KMS-11 (cell line): ENCODE data around the gene TRIO.

ENCODE experiments used
- H2AFZ ChIP-seq: fragments of 200-600 bp; sonication (generic); 2 replicates; pipeline ENCODE4 v1.6.1; 2016; ENCODE audit warnings: antibody characterized with exemption, mixed run types, low read depth
- H3K27ac ChIP-seq: fragments of 200-600 bp; sonication (generic); 2 replicates; pipeline ENCODE4 v1.6.1; 2016; ENCODE audit warnings: mild to moderate bottlenecking, mixed run types
- H3K27me3 ChIP-seq: fragments of 200-600 bp; sonication (generic); 2 replicates; pipeline ENCODE4 v1.6.1; 2017; ENCODE audit warnings: mild to moderate bottlenecking, low read depth, mixed run types, moderate library complexity; ENCODE audit not compliant: insufficient read depth
- H3K36me3 ChIP-seq: fragments of 200-600 bp; sonication (generic); 2 replicates; pipeline ENCODE4 v1.6.1; 2017; ENCODE audit warnings: mild to moderate bottlenecking, mixed run types; ENCODE audit not compliant: insufficient read depth
- H3K4me1 ChIP-seq: fragments of 200-600 bp; sonication (generic); 2 replicates; pipeline ENCODE4 v1.6.1; 2016; ENCODE audit warnings: mild to moderate bottlenecking, low read depth, mixed run types; ENCODE audit not compliant: poor library complexity, severe bottlenecking
- H3K4me2 ChIP-seq: fragments of 200-600 bp; sonication (generic); 2 replicates; pipeline ENCODE4 v1.7.0; 2016; ENCODE audit warnings: mild to moderate bottlenecking, mixed run types
- H3K4me3 ChIP-seq: fragments of 200-600 bp; sonication (generic); IDR thresholded peaks from 2 replicates; pipeline ENCODE4 v1.6.1; 2017; ENCODE audit warnings: low read depth, low read length, mixed read lengths; ENCODE audit not compliant: insufficient read depth
- H3K79me2 ChIP-seq: fragments of 200-600 bp; sonication (generic); 2 replicates; pipeline ENCODE4 v1.6.1; 2016; ENCODE audit warnings: low read depth, mixed run types; ENCODE audit not compliant: insufficient read depth
- H3K9ac ChIP-seq: fragments of 200-600 bp; sonication (generic); 2 replicates; pipeline ENCODE4 v1.6.1; 2016; ENCODE audit warnings: mild to moderate bottlenecking, mixed run types
- H4K20me1 ChIP-seq: fragments of 200-600 bp; sonication (generic); 2 replicates; pipeline ENCODE4 v1.6.1; 2016; ENCODE audit warnings: mild to moderate bottlenecking, mixed run types; ENCODE audit not compliant: insufficient read depth
- CTCF ChIP-seq: fragments of 200-600 bp; sonication (generic); conservative IDR thresholded peaks from 2 replicates; pipeline ENCODE4 v1.6.1; 2017; ENCODE audit warnings: low read depth, mild to moderate bottlenecking, antibody characterized with exemption, low read length, moderate library complexity, mixed read lengths

The TRIO gene

GRCh38 chr5:14153071-14153864 is 10.1 kb downstream of the TRIO start:
- H3K27me3 ChIP-seq = no peaks in the 10 kb centered on the region
- peaks cover 62% of the 10 kb centered on the region for H4K20me1 ChIP-seq
- no peak overlapping the region for H3K27ac ChIP-seq
- H3K4me3 ChIP-seq = no peak overlapping the region
- H3K36me3 ChIP-seq = no peaks in the 10 kb centered on the region
- peak overlapping the region; percentile 11; the same call in 1 of the 2 replicates for H3K4me2 ChIP-seq
- H2AFZ ChIP-seq = no peak overlapping the region
- H3K4me1 ChIP-seq = peaks cover 62% of the 10 kb centered on the region
- peaks cover 100% of the 10 kb centered on the region for H3K79me2 ChIP-seq
- TF ChIP-seq CTCF = no peak
- H3K9ac ChIP-seq = no peak overlapping the region

DNA sequence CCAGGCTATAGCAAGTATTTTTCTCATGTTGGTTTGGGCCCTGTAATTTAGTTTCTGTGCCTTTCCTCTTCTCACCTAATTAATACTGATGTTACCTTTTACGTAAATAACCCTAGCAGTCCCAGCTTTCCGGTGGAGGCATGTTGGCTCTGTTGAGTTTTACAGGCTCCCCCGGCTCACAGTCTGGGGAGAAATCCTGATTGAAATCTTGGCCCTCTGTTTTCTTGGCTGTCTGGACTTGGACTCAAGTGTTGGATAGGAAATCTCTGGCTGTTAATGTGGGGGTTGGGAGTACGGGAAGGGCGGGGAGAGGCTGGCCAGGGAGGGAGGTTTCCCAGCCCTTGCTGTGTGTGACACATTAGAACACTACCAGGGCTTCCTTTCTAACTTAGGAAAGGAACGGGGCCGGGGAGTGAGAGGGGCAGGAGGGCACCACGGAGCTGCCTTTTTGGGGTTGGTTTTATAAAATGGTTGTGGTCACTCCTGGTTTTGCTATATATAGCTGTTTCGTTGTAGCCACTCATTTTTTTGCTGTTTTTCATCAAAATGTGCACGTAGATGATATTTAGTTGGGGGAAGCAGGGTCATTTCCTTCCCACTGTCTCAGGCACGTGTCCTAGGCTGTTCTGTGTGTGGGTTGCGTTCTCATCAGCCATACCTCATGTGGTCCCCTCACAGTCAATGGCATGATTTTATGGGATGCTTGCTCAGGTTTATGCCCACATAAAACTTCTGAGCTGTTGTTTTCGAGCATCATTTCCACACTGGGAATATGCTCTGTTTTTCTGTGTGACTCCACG is 11.0 kb downstream of the TRIO start:
- Histone ChIP-seq H3K9ac (no peak overlapping the region), H3K4me1 (peaks cover 71% of the 10 kb centered on the region), H3K4me2 (peak overlapping the region; percentile 11; the same call in 1 of the 2 replicates), H3K4me3 (no peak overlapping the region), H3K27me3 (no peaks in the 10 kb centered on the region), H2AFZ (no peak overlapping the region), H3K27ac (no peak overlapping the region), H3K36me3 (no peaks in the 10 kb centered on the region), H4K20me1 (peaks cover 56% of the 10 kb centered on the region), H3K79me2 (peaks cover 100% of the 10 kb centered on the region)
- TF ChIP-seq CTCF = no peak

GRCh38 chr5:14155075-14155474 is 11.9 kb downstream of the TRIO start:
- Histone ChIP-seq H3K9ac (no peak overlapping the region), H4K20me1 (peaks cover 47% of the 10 kb centered on the region)

DNA sequence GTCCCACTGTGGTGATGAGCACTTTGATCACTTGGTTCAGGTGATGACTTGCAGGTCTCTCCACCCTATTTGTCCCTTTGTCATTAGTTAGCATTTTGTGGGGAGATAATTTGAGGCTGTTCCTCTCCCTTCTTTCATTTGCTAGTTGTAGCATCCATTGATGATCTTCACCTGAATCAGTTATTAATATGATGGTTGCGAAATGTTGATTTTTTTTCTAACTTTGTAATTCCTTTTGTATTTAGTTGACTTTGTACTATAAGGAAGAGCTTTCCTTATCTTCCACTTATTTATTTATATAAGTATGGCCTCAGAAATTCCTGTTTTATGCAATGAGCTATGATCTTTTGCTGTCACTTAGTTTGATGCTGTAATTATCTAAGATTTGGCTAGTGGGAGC is 12.6 kb downstream of the TRIO start:
- peaks cover 76% of the 10 kb centered on the region for H3K4me1 ChIP-seq
- peaks cover 40% of the 10 kb centered on the region for H4K20me1 ChIP-seq

More at GRCh38 chr5:14155075-14155474, 11.9 kb downstream of the TRIO start:
- TF ChIP-seq CTCF = no peak
- Histone ChIP-seq H3K27ac (no peak overlapping the region), H2AFZ (no peak overlapping the region), H3K36me3 (no peaks in the 10 kb centered on the region), H3K4me1 (peaks cover 76% of the 10 kb centered on the region), H3K79me2 (peaks cover 100% of the 10 kb centered on the region), H3K27me3 (no peaks in the 10 kb centered on the region), H3K4me2 (peak overlapping the region; percentile 11; the same call in 1 of the 2 replicates), H3K4me3 (no peak overlapping the region)

More for the DNA sequence above, 12.6 kb downstream of the TRIO start:
- Histone ChIP-seq H3K4me3 (no peak overlapping the region), H3K27ac (no peak overlapping the region; the same call in 1 of the 2 replicates), H3K9ac (no peak overlapping the region), H3K27me3 (no peaks in the 10 kb centered on the region), H3K4me2 (peak overlapping the region; percentile 41; the same call in 1 of the 2 replicates), H3K79me2 (peaks cover 100% of the 10 kb centered on the region), H3K36me3 (no peaks in the 10 kb centered on the region), H2AFZ (no peak overlapping the region)
- no peak for TF ChIP-seq CTCF
